ENCODE data around the gene TTI1.

Gene TTI1

GRCh38 chr20:37943501-37944455, 89.5 kb downstream of the TTI1 start:
- Histone ChIP-seq H3K4me1 (ENCODE audit: control insufficient read depth, insufficient read depth, low read length) (peaks cover 9% of the 10 kb centered on the region), H3K27me3 (ENCODE audit: control insufficient read depth, insufficient read depth, low read length) (no peaks in the 10 kb centered on the region), H3K36me3 (ENCODE audit: control insufficient read depth, insufficient read depth, low read length) (no peaks in the 10 kb centered on the region), H3K4me3 (ENCODE audit: low read length) (no peak overlapping the region), H3K9me3 (ENCODE audit: control insufficient read depth, low read length) (no peaks in the 10 kb centered on the region), H3K9ac (ENCODE audit: low read length) (no peak overlapping the region)

GRCh38 chr20:37943033-37943432, 90.2 kb downstream of the TTI1 start:
- Histone ChIP-seq H3K27me3 (ENCODE audit: control insufficient read depth, insufficient read depth, low read length) (no peaks in the 10 kb centered on the region), H3K9me3 (ENCODE audit: control insufficient read depth, low read length) (no peaks in the 10 kb centered on the region), H3K4me1 (ENCODE audit: control insufficient read depth, insufficient read depth, low read length) (peaks cover 9% of the 10 kb centered on the region), H3K4me3 (ENCODE audit: low read length) (no peak overlapping the region), H3K9ac (ENCODE audit: low read length) (no peak overlapping the region), H3K36me3 (ENCODE audit: control insufficient read depth, insufficient read depth, low read length) (no peaks in the 10 kb centered on the region)

GRCh38 chr20:37941992-37942391, 91.3 kb downstream of the TTI1 start:
- peaks cover 9% of the 10 kb centered on the region for H3K4me1 ChIP-seq (ENCODE audit: control insufficient read depth, insufficient read depth, low read length)
- H3K36me3 ChIP-seq (ENCODE audit: control insufficient read depth, insufficient read depth, low read length), result no peaks in the 10 kb centered on the region
- H3K9ac ChIP-seq (ENCODE audit: low read length), result no peak overlapping the region
- H3K27me3 ChIP-seq (ENCODE audit: control insufficient read depth, insufficient read depth, low read length), result no peaks in the 10 kb centered on the region
- no peak overlapping the region for H3K4me3 ChIP-seq (ENCODE audit: low read length)
- no peaks in the 10 kb centered on the region for H3K9me3 ChIP-seq (ENCODE audit: control insufficient read depth, low read length)

GRCh38 chr20:37941332-37941731, 91.9 kb downstream of the TTI1 start:
- H3K9me3 ChIP-seq (ENCODE audit: control insufficient read depth, low read length), result no peaks in the 10 kb centered on the region
- H3K9ac ChIP-seq (ENCODE audit: low read length), result no peak overlapping the region
- no peaks in the 10 kb centered on the region for H3K27me3 ChIP-seq (ENCODE audit: control insufficient read depth, insufficient read depth, low read length)
- H3K4me1 ChIP-seq (ENCODE audit: control insufficient read depth, insufficient read depth, low read length), result peaks cover 9% of the 10 kb centered on the region
- no peak overlapping the region for H3K4me3 ChIP-seq (ENCODE audit: low read length)
- no peaks in the 10 kb centered on the region for H3K36me3 ChIP-seq (ENCODE audit: control insufficient read depth, insufficient read depth, low read length)

- Histone ChIP-seq H3K4me3 (ENCODE audit: low read length) (no peak overlapping the region), H3K36me3 (ENCODE audit: control insufficient read depth, insufficient read depth, low read length) (no peaks in the 10 kb centered on the region), H3K27me3 (ENCODE audit: control insufficient read depth, insufficient read depth, low read length) (no peaks in the 10 kb centered on the region), H3K4me1 (ENCODE audit: control insufficient read depth, insufficient read depth, low read length) (peaks cover 9% of the 10 kb centered on the region), H3K9me3 (ENCODE audit: control insufficient read depth, low read length) (no peaks in the 10 kb centered on the region), H3K9ac (ENCODE audit: low read length) (no peak overlapping the region)
These were observed 92.4 kb downstream of the TTI1 start for GRCh38 chr20:37940858-37941257.

- H3K4me1 ChIP-seq (ENCODE audit: control insufficient read depth, insufficient read depth, low read length), result peaks cover 2% of the 10 kb centered on the region
- H3K4me3 ChIP-seq (ENCODE audit: low read length), result no peak overlapping the region
- H3K9ac ChIP-seq (ENCODE audit: low read length), result no peak overlapping the region
- H3K27me3 ChIP-seq (ENCODE audit: control insufficient read depth, insufficient read depth, low read length), result no peaks in the 10 kb centered on the region
- no peaks in the 10 kb centered on the region for H3K9me3 ChIP-seq (ENCODE audit: control insufficient read depth, low read length)
- H3K36me3 ChIP-seq (ENCODE audit: control insufficient read depth, insufficient read depth, low read length), result no peaks in the 10 kb centered on the region
These were observed 93.3 kb downstream of the TTI1 start for GRCh38 chr20:37939701-37940560.

- Histone ChIP-seq H3K9ac (ENCODE audit: low read length) (no peak overlapping the region), H3K36me3 (ENCODE audit: control insufficient read depth, insufficient read depth, low read length) (no peaks in the 10 kb centered on the region)
These were observed 94.3 kb downstream of the TTI1 start for GRCh38 chr20:37938954-37939353.

GRCh38 chr20:37938181-37938750, 95.0 kb downstream of the TTI1 start:
- Histone ChIP-seq H3K4me1 (ENCODE audit: control insufficient read depth, insufficient read depth, low read length) (no peaks in the 10 kb centered on the region), H3K4me3 (ENCODE audit: low read length) (no peak overlapping the region), H3K9me3 (ENCODE audit: control insufficient read depth, low read length) (no peaks in the 10 kb centered on the region), H3K27me3 (ENCODE audit: control insufficient read depth, insufficient read depth, low read length) (no peaks in the 10 kb centered on the region), H3K9ac (ENCODE audit: low read length) (no peak overlapping the region), H3K36me3 (ENCODE audit: control insufficient read depth, insufficient read depth, low read length) (no peaks in the 10 kb centered on the region)

More at GRCh38 chr20:37938954-37939353, 94.3 kb downstream of the TTI1 start:
- Histone ChIP-seq H3K27me3 (ENCODE audit: control insufficient read depth, insufficient read depth, low read length) (no peaks in the 10 kb centered on the region), H3K4me3 (ENCODE audit: low read length) (no peak overlapping the region), H3K4me1 (ENCODE audit: control insufficient read depth, insufficient read depth, low read length) (no peaks in the 10 kb centered on the region), H3K9me3 (ENCODE audit: control insufficient read depth, low read length) (no peaks in the 10 kb centered on the region)

- Histone ChIP-seq H3K4me1 (ENCODE audit: control insufficient read depth, insufficient read depth, low read length) (no peaks in the 10 kb centered on the region), H3K27me3 (ENCODE audit: control insufficient read depth, insufficient read depth, low read length) (no peaks in the 10 kb centered on the region)
These were observed 95.6 kb downstream of the TTI1 start for GRCh38 chr20:37937686-37938085.

GRCh38 chr20:37936451-37936850, 96.8 kb downstream of the TTI1 start:
- H3K9me3 ChIP-seq (ENCODE audit: control insufficient read depth, low read length), result no peaks in the 10 kb centered on the region
- no peaks in the 10 kb centered on the region for H3K27me3 ChIP-seq (ENCODE audit: control insufficient read depth, insufficient read depth, low read length)
- no peak overlapping the region for H3K4me3 ChIP-seq (ENCODE audit: low read length)
- H3K4me1 ChIP-seq (ENCODE audit: control insufficient read depth, insufficient read depth, low read length), result no peaks in the 10 kb centered on the region
- H3K36me3 ChIP-seq (ENCODE audit: control insufficient read depth, insufficient read depth, low read length), result no peaks in the 10 kb centered on the region
- no peak overlapping the region for H3K9ac ChIP-seq (ENCODE audit: low read length)

More at GRCh38 chr20:37937686-37938085, 95.6 kb downstream of the TTI1 start:
- no peak overlapping the region for H3K4me3 ChIP-seq (ENCODE audit: low read length)
- H3K9ac ChIP-seq (ENCODE audit: low read length), result no peak overlapping the region
- H3K36me3 ChIP-seq (ENCODE audit: control insufficient read depth, insufficient read depth, low read length), result no peaks in the 10 kb centered on the region
- no peaks in the 10 kb centered on the region for H3K9me3 ChIP-seq (ENCODE audit: control insufficient read depth, low read length)

- Histone ChIP-seq H3K4me1 (ENCODE audit: control insufficient read depth, insufficient read depth, low read length) (no peaks in the 10 kb centered on the region), H3K9me3 (ENCODE audit: control insufficient read depth, low read length) (no peaks in the 10 kb centered on the region), H3K27me3 (ENCODE audit: control insufficient read depth, insufficient read depth, low read length) (no peaks in the 10 kb centered on the region), H3K36me3 (ENCODE audit: control insufficient read depth, insufficient read depth, low read length) (no peaks in the 10 kb centered on the region), H3K4me3 (ENCODE audit: low read length) (no peak overlapping the region), H3K9ac (ENCODE audit: low read length) (no peak overlapping the region)
These were observed 97.2 kb downstream of the TTI1 start for GRCh38 chr20:37936041-37936440.

- H3K4me1 ChIP-seq (ENCODE audit: control insufficient read depth, insufficient read depth, low read length), result no peaks in the 10 kb centered on the region
- no peaks in the 10 kb centered on the region for H3K36me3 ChIP-seq (ENCODE audit: control insufficient read depth, insufficient read depth, low read length)
- H3K9ac ChIP-seq (ENCODE audit: low read length), result no peak overlapping the region
- no peaks in the 10 kb centered on the region for H3K27me3 ChIP-seq (ENCODE audit: control insufficient read depth, insufficient read depth, low read length)
- no peaks in the 10 kb centered on the region for H3K9me3 ChIP-seq (ENCODE audit: control insufficient read depth, low read length)
- H3K4me3 ChIP-seq (ENCODE audit: low read length), result no peak overlapping the region
These were observed 97.8 kb downstream of the TTI1 start for GRCh38 chr20:37935435-37935834.

Measured in mucosa of stomach (tissue), 1 donor.